SK-N-SH (cell line): Measurements from ENCODE around the gene KMT5B. TPM values are rescaled to one million over a fixed set of nuclear protein-coding genes. Genes with fewer than 3 reads are reported as not detected.

Experiments used
- CTCF ChIA-PET: fragments of 300-600, 350-600 bp; formaldehyde crosslinking; extraction: SDS; loops from one replicate; lab custom pipeline; 2021; lab: Yijun Ruan, JAX
- POLR2A ChIA-PET: fragments of 350-600 bp; sonication (Branson Sonifier 250); formaldehyde crosslinking; extraction: SDS; loops from one replicate; lab custom pipeline; 2020; ENCODE audit warnings: antibody characterized with exemption, inconsistent platforms; lab: Yijun Ruan, JAX
- DNase-seq: peaks from one replicate; pipeline ENCODE4 v3.0.0; 2012
- H2AFZ ChIP-seq: fragments of 200-600 bp; sonication (generic); 2 replicates; pipeline ENCODE4 v1.8.1; 2016; ENCODE audit warnings: antibody characterized with exemption, mild to moderate bottlenecking, low read depth
- H3F3A ChIP-seq: fragments of 200-600 bp; sonication (generic); replicated peaks from 2 replicates; pipeline ENCODE3; 2016; ENCODE audit warnings: antibody characterized with exemption, mild to moderate bottlenecking; ENCODE audit not compliant: insufficient read depth
- H3K27ac ChIP-seq, 2 experiments: fragments of 200-500 bp in 1 of 2; fragments of 200-600 bp in 1 of 2; sonication (Bioruptor generic) in 1 of 2; sonication (generic), shearing (Covaris generic) in 1 of 2; 2 replicates each; pipeline versions ENCODE4 v1.5.1 to v1.6.1; 2014 to 2016; ENCODE audit warnings: low read depth in 2 of 2, inconsistent platforms in 1 of 2, low read length in 1 of 2, mild to moderate bottlenecking in 1 of 2, mixed read lengths in 1 of 2
- H3K27me3 ChIP-seq: fragments of 200-600 bp; sonication (generic), shearing (Covaris generic); 2 replicates; pipeline ENCODE4 v1.6.1; 2016; ENCODE audit warnings: mixed run types; ENCODE audit not compliant: insufficient read depth
- H3K36me3 ChIP-seq, 2 experiments: fragments of 200-500 bp in 1 of 2; fragments of 200-600 bp in 1 of 2; sonication (Bioruptor generic) in 1 of 2; sonication (generic) in 1 of 2; replicated peaks in 1 of 2; 2 replicates each; pipeline versions ENCODE3 to v1.5.1; 2014 to 2016; ENCODE audit warnings: low read length in 1 of 2, mild to moderate bottlenecking in 1 of 2; ENCODE audit not compliant: insufficient read depth in 2 of 2, control insufficient read depth in 1 of 2
- H3K4me1 ChIP-seq, 2 experiments: fragments of 200-500 bp in 1 of 2; fragments of 200-600 bp in 1 of 2; sonication (Bioruptor generic) in 1 of 2; sonication (generic), shearing (Covaris generic) in 1 of 2; 2 replicates each; pipeline versions ENCODE4 v1.5.1 to v1.6.1; 2014 to 2016; ENCODE audit warnings: low read depth in 1 of 2, low read length in 1 of 2, mixed run types in 1 of 2; ENCODE audit not compliant: insufficient read depth in 2 of 2, control insufficient read depth in 1 of 2
- H3K4me2 ChIP-seq: fragments of 200-600 bp; sonication (generic), shearing (Covaris generic); 2 replicates; pipeline ENCODE4 v1.6.1; 2017; ENCODE audit warnings: mixed run types
- H3K4me3 ChIP-seq, 2 experiments: fragments of 200-500 bp in 1 of 2; fragments of 200-600 bp in 1 of 2; sonication (Bioruptor generic) in 1 of 2; sonication (generic), shearing (Covaris generic) in 1 of 2; 2 replicates each; pipeline versions ENCODE4 v1.5.1 to v1.8.1; 2014 to 2016; ENCODE audit warnings: low read depth in 2 of 2, inconsistent platforms in 1 of 2, low read length in 1 of 2, mild to moderate bottlenecking in 1 of 2, mixed read lengths in 1 of 2, moderate library complexity in 1 of 2
- H3K79me2 ChIP-seq: fragments of 200-600 bp; sonication (generic); 2 replicates; pipeline ENCODE4 v1.8.1; 2017; ENCODE audit warnings: mild to moderate bottlenecking; ENCODE audit not compliant: insufficient read depth
- H3K9ac ChIP-seq: fragments of 200-600 bp; sonication (generic); 2 replicates; pipeline ENCODE4 v1.6.1; 2017; ENCODE audit warnings: mixed run types
- H3K9me2 ChIP-seq: fragments of 200-600 bp; sonication (generic); 2 replicates; pipeline ENCODE4 v1.6.1; 2017; ENCODE audit warnings: mixed run types
- H3K9me3 ChIP-seq: fragments of 200-600 bp; sonication (generic); 2 replicates; pipeline ENCODE4 v1.6.1; 2017; ENCODE audit warnings: mixed run types, mild to moderate bottlenecking, moderate library complexity
- H4K20me1 ChIP-seq: fragments of 200-600 bp; sonication (generic); 2 replicates; pipeline ENCODE4 v1.6.1; 2017; ENCODE audit warnings: mild to moderate bottlenecking, mixed run types; ENCODE audit not compliant: insufficient read depth
- CHD2 ChIP-seq: fragments of 150-350 bp; IDR thresholded peaks from 2 replicates; pipeline ENCODE4 v1.6.1; 2018; ENCODE audit warnings: low read length; ENCODE audit not compliant: partially characterized antibody
- ELF1 ChIP-seq: IDR thresholded peaks from 2 replicates; pipeline ENCODE4 v1.4.0; 2012
- EP300 ChIP-seq, 2 experiments: IDR thresholded peaks; 2 replicates each; pipeline versions ENCODE4 v1.4.0 to v1.6.1; 2012; ENCODE audit warnings: borderline replicate concordance in 1 of 2, low read depth in 1 of 2, low read length in 1 of 2
- EZH2phosphoT487 ChIP-seq: fragments of 200-600 bp; sonication (generic); IDR thresholded peaks from 2 replicates; pipeline ENCODE4 v1.6.1; 2017; ENCODE audit warnings: low read depth, mixed run types, mild to moderate bottlenecking, antibody characterized with exemption, moderate library complexity, borderline replicate concordance
- FOSL2 ChIP-seq: IDR thresholded peaks from 2 replicates; pipeline ENCODE4 v1.4.0; 2012; ENCODE audit warnings: low read depth, mild to moderate bottlenecking, moderate library complexity, borderline replicate concordance
- FOXJ3 ChIP-seq: sonication (generic); formaldehyde crosslinking; IDR thresholded peaks from 2 replicates; pipeline ENCODE4 v1.5.1; 2020; ENCODE audit warnings: mild to moderate bottlenecking, missing genetic modification reagents
- FOXM1 ChIP-seq: IDR thresholded peaks from 2 replicates; pipeline ENCODE4 v1.4.0; 2012; ENCODE audit warnings: low read depth, mild to moderate bottlenecking
- GABPA ChIP-seq: IDR thresholded peaks from 2 replicates; pipeline ENCODE4 v1.4.0; 2012; ENCODE audit warnings: low read depth, mild to moderate bottlenecking
- GATA2 ChIP-seq: sonication (generic); formaldehyde crosslinking; IDR thresholded peaks from 2 replicates; pipeline ENCODE4 v1.5.0; 2020; ENCODE audit warnings: mild to moderate bottlenecking, missing genetic modification reagents
- IRF3 ChIP-seq: fragments of 150-350 bp; IDR thresholded peaks from 2 replicates; pipeline ENCODE4 v1.6.1; 2016; ENCODE audit warnings: mild to moderate bottlenecking, low read depth, low read length
- NFIC ChIP-seq: IDR thresholded peaks from 2 replicates; pipeline ENCODE4 v1.4.0; 2012; ENCODE audit warnings: borderline replicate concordance
- NRF1 ChIP-seq: IDR thresholded peaks from 2 replicates; pipeline ENCODE4 v1.6.1; 2012; ENCODE audit warnings: low read depth, mild to moderate bottlenecking, low read length
- PBX3 ChIP-seq: IDR thresholded peaks from 2 replicates; pipeline ENCODE4; 2012
- POLR2AphosphoS5 ChIP-seq: IDR thresholded peaks from 2 replicates; pipeline ENCODE4 v1.6.1; 2012; ENCODE audit warnings: low read depth, low read length
- RAD21 ChIP-seq: IDR thresholded peaks from 2 replicates; pipeline ENCODE4 v1.6.1; 2012; ENCODE audit warnings: mild to moderate bottlenecking, low read length
- SIN3A ChIP-seq: IDR thresholded peaks from 2 replicates; pipeline ENCODE4 v1.6.1; 2012; ENCODE audit warnings: low read depth, mild to moderate bottlenecking, low read length, moderate library complexity, borderline replicate concordance
- SMC3 ChIP-seq: IDR thresholded peaks from 2 replicates; pipeline ENCODE4 v1.6.1; 2012; ENCODE audit warnings: low read depth, low read length, improper control_type of control experiment
- TEAD4 ChIP-seq: IDR thresholded peaks from 2 replicates; pipeline ENCODE4 v1.4.0; 2012; ENCODE audit warnings: mild to moderate bottlenecking, borderline replicate concordance; ENCODE audit not compliant: insufficient read depth
- USF1 ChIP-seq: IDR thresholded peaks from 2 replicates; pipeline ENCODE4 v1.4.0; 2012; ENCODE audit warnings: low read depth, borderline replicate concordance
- YY1 ChIP-seq: IDR thresholded peaks from 2 replicates; pipeline ENCODE4 v1.4.0; 2012; ENCODE audit warnings: low read depth, mild to moderate bottlenecking
- WGBS: methylation state at CpG from one replicate; pipeline ENCODE4 v1.1.6; 2017; ENCODE audit warnings: low lambda C conversion rate; 5-methylcytosine and 5-hydroxymethylcytosine counted together
- polyA plus RNA-seq, 3 experiments: library from polyadenylated mRNA; depleted of rRNA; stranded (reverse); fragments of >200 nt; gene quantifications; 2 replicates each; pipeline ENCODE4 v1.2.3, GENCODE V29; 2012

KMT5B gene
- polyA plus RNA-seq, 1 of the 3 experiments (the other 2 are of a cell fraction): 10.4 TPM

GRCh38 chr11:68215524-68216170 is 2.6 kb upstream of the KMT5B start (continued):
- TF ChIP-seq SIN3A (no peak), EP300 (IDR thresholded peaks at IDR 0.05; ENCODE audit: borderline replicate concordance in 1 of 2, low read depth in 1 of 2, low read length in 1 of 2) (no peak), USF1 (no peak), GABPA (no peak)

- CTCF ChIA-PET: interaction anchor here (0.7 to 1.7 kb wide), 3 partner anchors 9 to 42 kb away, joined by 3 to 7 read pairs (median 3); no protein-coding TSS in a partner anchor
- H3K79me2 ChIP-seq: peaks cover 26% of the 10 kb centered on the region
- H4K20me1 ChIP-seq: peaks cover 25% of the 10 kb centered on the region
- TF ChIP-seq SIN3A (no peak), FOXM1 (no peak), POLR2AphosphoS5 (no peak), GATA2 (no peak), FOXJ3 (CRISPR knock-in tag) (no peak), EZH2phosphoT487 (no peak), CHD2 (no peak), PBX3 (no peak), YY1 (no peak), TEAD4 (no peak), SMC3 (no peak), FOSL2 (no peak), IRF3 (no peak), USF1 (no peak), RAD21 (no peak), NRF1 (no peak), NFIC (no peak), ELF1 (no peak)
- TF ChIP-seq, all 33 proteins: peak for 0
- Histone ChIP-seq H3K4me2 (no peak overlapping the region; the same call in 1 of the 2 replicates), H3K36me3 (no peaks in the 10 kb centered on the region), H3F3A (peaks cover 3% of the 10 kb centered on the region), H3K4me3 (no peak overlapping the region), H3K9ac (no peak overlapping the region), H3K9me3 (no peaks in the 10 kb centered on the region), H2AFZ (no peak overlapping the region), H3K9me2 (no peaks in the 10 kb centered on the region), H3K27ac (no peak overlapping the region), H3K4me1 (peaks cover 11 to 24% of the 10 kb centered on the region in 2 experiments; a peak in 3 of 4 replicates), H3K27me3 (peaks cover 4% of the 10 kb centered on the region)
- 48% methylated on average over 15 of the region's 15 CpGs for WGBS
- peak; percentile 25 for DNase-seq
- POLR2A ChIA-PET: interaction anchor here (1.1 kb wide), 1 partner anchor 19 kb away, joined by 3 read pairs; no protein-coding TSS in a partner anchor
Measured at GRCh38 chr11:68215087-68215445, 2.0 kb upstream of the KMT5B start.
